Daoy (cell line): Measurements from ENCODE around the gene SPAG17. TPM values are rescaled to one million over a fixed set of nuclear protein-coding genes. Genes with fewer than 3 reads are reported as not detected.

Source experiments
- DNase-seq: peaks from one replicate; pipeline ENCODE4 v3.0.0-alpha.2; 2015; ENCODE audit warnings: low read depth
- total RNA-seq: library from RNA; depleted of rRNA; stranded (reverse); fragments of >200 nt; shearing (Covaris generic); gene quantifications from 2 replicates; pipeline ENCODE4 v1.2.3, GENCODE V29; 2014; rRNA removed

The SPAG17 gene
- not detected in 2 replicates for total RNA-seq

GRCh38 chr1:118185084-118185832 is at the start of gene SPAG17:
TSS of gene SPAG17 (minus strand) at chr1:118185228. CDS start at chr1:118185157, 71 bp downstream.
- DNase-seq, result peak; percentile 53

GRCh38 chr1:118225471-118225870 is 40.4 kb upstream of the SPAG17 start:
- no peak for DNase-seq

GRCh38 chr1:118223426-118223825 is 38.4 kb upstream of the SPAG17 start:
- peak; percentile 23 for DNase-seq

GRCh38 chr1:118219438-118219837 is 34.4 kb upstream of the SPAG17 start:
- no peak for DNase-seq

GRCh38 chr1:118217141-118217838 is 32.3 kb upstream of the SPAG17 start:
- DNase-seq, result no peak

GRCh38 chr1:118214866-118215265 is 29.8 kb upstream of the SPAG17 start:
- no peak for DNase-seq

GRCh38 chr1:118210723-118211110 is 25.7 kb upstream of the SPAG17 start:
- DNase-seq, result no peak

GRCh38 chr1:118210051-118210722 is 25.2 kb upstream of the SPAG17 start:
- DNase-seq, result no peak

- DNase-seq, result no peak
These were observed 24.6 kb upstream of the SPAG17 start for GRCh38 chr1:118209648-118210047.

GRCh38 chr1:118206966-118207365 is 21.9 kb upstream of the SPAG17 start:
- DNase-seq, result no peak

- no peak for DNase-seq
These were observed 19.6 kb upstream of the SPAG17 start for GRCh38 chr1:118204648-118205047.

- DNase-seq, result no peak
These were observed 19.1 kb upstream of the SPAG17 start for GRCh38 chr1:118204105-118204504.

GRCh38 chr1:118202076-118202608 is 17.1 kb upstream of the SPAG17 start:
- no peak for DNase-seq

GRCh38 chr1:118201524-118201923 is 16.5 kb upstream of the SPAG17 start:
- no peak for DNase-seq

GRCh38 chr1:118200836-118201235 is 15.8 kb upstream of the SPAG17 start:
- DNase-seq, result no peak

GRCh38 chr1:118190561-118190960 is 5.5 kb upstream of the SPAG17 start:
- no peak for DNase-seq

GRCh38 chr1:118189564-118189963 is 4.5 kb upstream of the SPAG17 start:
- DNase-seq, result no peak

GRCh38 chr1:118188411-118188810 is 3.4 kb upstream of the SPAG17 start:
- no peak for DNase-seq

- DNase-seq, result no peak
These were observed 998 bp upstream of the SPAG17 start for GRCh38 chr1:118186026-118186425.

- DNase-seq, result no peak
These were observed 317 bp downstream of the SPAG17 start for GRCh38 chr1:118184739-118185083.

- DNase-seq, result no peak
These were observed 1.4 kb downstream of the SPAG17 start for GRCh38 chr1:118183586-118183985.

- DNase-seq, result no peak
These were observed 7.0 kb downstream of the SPAG17 start for GRCh38 chr1:118177998-118178397.

- DNase-seq, result no peak
These were observed 16.0 kb downstream of the SPAG17 start for GRCh38 chr1:118169016-118169415.
